Measurements from ENCODE around the gene MOB3B.

The MOB3B gene

GRCh38 chr9:27473111-27473529, 56.5 kb downstream of the MOB3B start:
- H3K9ac ChIP-seq (ENCODE audit: low read length): no peak overlapping the region
- H3K9me2 ChIP-seq (ENCODE audit: low read depth, low read length): no peaks in the 10 kb centered on the region
- H2AFZ ChIP-seq (ENCODE audit: low read length): no peak overlapping the region
- no peak overlapping the region for H3K27ac ChIP-seq (ENCODE audit: low read depth, low read length, poor library complexity, severe bottlenecking)
- no peaks in the 10 kb centered on the region for H3K36me3 ChIP-seq (ENCODE audit: insufficient read depth, low read length)
- H3K9me3 ChIP-seq (ENCODE audit: low read length): no peaks in the 10 kb centered on the region
- H4K20me1 ChIP-seq (ENCODE audit: insufficient read depth, low read length): no peaks in the 10 kb centered on the region
- H3K4me3 ChIP-seq (ENCODE audit: low read depth, low read length, poor library complexity, severe bottlenecking): no peak overlapping the region
- H3K4me1 ChIP-seq (ENCODE audit: insufficient read depth, low read length, severe bottlenecking): no peaks in the 10 kb centered on the region
- H3K4me2 ChIP-seq (ENCODE audit: low read length): no peak overlapping the region
- no peaks in the 10 kb centered on the region for H3K27me3 ChIP-seq (ENCODE audit: insufficient read depth, low read length)
- TF ChIP-seq CTCF (IDR thresholded peaks at IDR 0.05; ENCODE audit: low read length) (no peak), EZH2 (IDR thresholded peaks at IDR 0.05; ENCODE audit: borderline replicate concordance, low read length) (no peak)
- no peaks in the 10 kb centered on the region for H3K79me2 ChIP-seq (ENCODE audit: insufficient read depth, low read length)
- no peaks in the 10 kb centered on the region for H3F3A ChIP-seq (ENCODE audit: insufficient read depth, low read length)

- no peaks in the 10 kb centered on the region for H3K27me3 ChIP-seq (ENCODE audit: insufficient read depth, low read length)
- no peak overlapping the region for H3K9ac ChIP-seq (ENCODE audit: low read length)
- no peak overlapping the region for H3K4me3 ChIP-seq (ENCODE audit: low read depth, low read length, poor library complexity, severe bottlenecking)
- TF ChIP-seq EZH2 (IDR thresholded peaks at IDR 0.05; ENCODE audit: borderline replicate concordance, low read length) (no peak), CTCF (IDR thresholded peaks at IDR 0.05; ENCODE audit: low read length) (no peak)
- H4K20me1 ChIP-seq (ENCODE audit: insufficient read depth, low read length): no peaks in the 10 kb centered on the region
- H3K9me2 ChIP-seq (ENCODE audit: low read depth, low read length): no peaks in the 10 kb centered on the region
- H2AFZ ChIP-seq (ENCODE audit: low read length): no peak overlapping the region
- H3K36me3 ChIP-seq (ENCODE audit: insufficient read depth, low read length): no peaks in the 10 kb centered on the region
- H3K9me3 ChIP-seq (ENCODE audit: low read length): no peaks in the 10 kb centered on the region
- H3K4me1 ChIP-seq (ENCODE audit: insufficient read depth, low read length, severe bottlenecking): no peaks in the 10 kb centered on the region
- no peak overlapping the region for H3K27ac ChIP-seq (ENCODE audit: low read depth, low read length, poor library complexity, severe bottlenecking)
- no peak overlapping the region for H3K4me2 ChIP-seq (ENCODE audit: low read length)
- H3K79me2 ChIP-seq (ENCODE audit: insufficient read depth, low read length): no peaks in the 10 kb centered on the region
- no peaks in the 10 kb centered on the region for H3F3A ChIP-seq (ENCODE audit: insufficient read depth, low read length)
Observed at GRCh38 chr9:27472195-27472594, 57.4 kb downstream of the MOB3B start.

- TF ChIP-seq EZH2 (IDR thresholded peaks at IDR 0.05; ENCODE audit: borderline replicate concordance, low read length): no peak
- no peak for TF ChIP-seq CTCF (IDR thresholded peaks at IDR 0.05; ENCODE audit: low read length)
- no peak overlapping the region for H3K9ac ChIP-seq (ENCODE audit: low read length)
- H3K27ac ChIP-seq (ENCODE audit: low read depth, low read length, poor library complexity, severe bottlenecking): no peak overlapping the region
- H3K9me3 ChIP-seq (ENCODE audit: low read length): no peaks in the 10 kb centered on the region
- no peaks in the 10 kb centered on the region for H3K27me3 ChIP-seq (ENCODE audit: insufficient read depth, low read length)
- H3K9me2 ChIP-seq (ENCODE audit: low read depth, low read length): no peaks in the 10 kb centered on the region
- H4K20me1 ChIP-seq (ENCODE audit: insufficient read depth, low read length): no peaks in the 10 kb centered on the region
- no peak overlapping the region for H3K4me2 ChIP-seq (ENCODE audit: low read length)
- H3K4me1 ChIP-seq (ENCODE audit: insufficient read depth, low read length, severe bottlenecking): no peaks in the 10 kb centered on the region
- no peak overlapping the region for H2AFZ ChIP-seq (ENCODE audit: low read length)
- H3K36me3 ChIP-seq (ENCODE audit: insufficient read depth, low read length): no peaks in the 10 kb centered on the region
- no peaks in the 10 kb centered on the region for H3F3A ChIP-seq (ENCODE audit: insufficient read depth, low read length)
- H3K79me2 ChIP-seq (ENCODE audit: insufficient read depth, low read length): no peaks in the 10 kb centered on the region
- H3K4me3 ChIP-seq (ENCODE audit: low read depth, low read length, poor library complexity, severe bottlenecking): no peak overlapping the region
Observed at GRCh38 chr9:27471789-27472188, 57.8 kb downstream of the MOB3B start.
